Activated T-cell treated with anti-CD3 and anti-CD28 coated beads, Interleukin-2, amount 50 U/mL, for 72 hours (primary cell): ENCODE data around the gene MYO7B. TPM values are rescaled to one million over a fixed set of nuclear protein-coding genes. Genes with fewer than 3 reads are reported as not detected.
A peak's percentile ranks its signal among the peaks of the same experiment; 100 is the strongest.

Source experiments
- ATAC-seq, 2 donors: fragments of 150-1000 bp; cut with Tn5 transposase; replicated peaks in 1 of 2; 2 replicates each; pipeline ENCODE4 v1.10.0; 2021; ENCODE audit warnings: moderate library complexity in 2 of 2, mild to moderate bottlenecking in 1 of 2
- DNase-seq, 2 donors: peaks; one replicate each; pipeline ENCODE4 v3.0.0; 2021 to 2022; ENCODE audit warnings: mixed read lengths in 1 of 2
- H3K27ac Mint-ChIP-seq: one replicate; pipeline ENCODE4 v1.8.0; 2022; ENCODE audit warnings: mild to moderate bottlenecking, moderate library complexity, mixed read lengths
- H3K27me3 Mint-ChIP-seq: one replicate; pipeline ENCODE4 v1.8.0; 2022; ENCODE audit warnings: low read depth, mixed read lengths
- H3K36me3 Mint-ChIP-seq, 2 donors: one replicate each; pipeline ENCODE4 v1.8.0; 2022; ENCODE audit warnings: mixed read lengths in 2 of 2, mild to moderate bottlenecking in 1 of 2; ENCODE audit not compliant: insufficient read depth in 2 of 2
- H3K4me1 Mint-ChIP-seq: one replicate; pipeline ENCODE4 v1.8.0; 2022; ENCODE audit warnings: low read depth, mixed read lengths
- H3K4me3 Mint-ChIP-seq, 2 donors: one replicate each; pipeline ENCODE4 v1.8.0; 2022; ENCODE audit warnings: mild to moderate bottlenecking in 2 of 2, mixed read lengths in 2 of 2, moderate library complexity in 2 of 2
- H3K9me3 Mint-ChIP-seq, 2 donors: one replicate each; pipeline ENCODE4 v1.8.0; 2022; ENCODE audit warnings: mixed read lengths in 2 of 2
- total RNA-seq, 2 donors: library from RNA; stranded (reverse); gene quantifications; one replicate each; pipeline ENCODE4 v1.2.3, GENCODE V29; 2022

The MYO7B gene
- total RNA-seq, 2 donors from 2014 or later, result 0.50 to 0.79 TPM

DNA sequence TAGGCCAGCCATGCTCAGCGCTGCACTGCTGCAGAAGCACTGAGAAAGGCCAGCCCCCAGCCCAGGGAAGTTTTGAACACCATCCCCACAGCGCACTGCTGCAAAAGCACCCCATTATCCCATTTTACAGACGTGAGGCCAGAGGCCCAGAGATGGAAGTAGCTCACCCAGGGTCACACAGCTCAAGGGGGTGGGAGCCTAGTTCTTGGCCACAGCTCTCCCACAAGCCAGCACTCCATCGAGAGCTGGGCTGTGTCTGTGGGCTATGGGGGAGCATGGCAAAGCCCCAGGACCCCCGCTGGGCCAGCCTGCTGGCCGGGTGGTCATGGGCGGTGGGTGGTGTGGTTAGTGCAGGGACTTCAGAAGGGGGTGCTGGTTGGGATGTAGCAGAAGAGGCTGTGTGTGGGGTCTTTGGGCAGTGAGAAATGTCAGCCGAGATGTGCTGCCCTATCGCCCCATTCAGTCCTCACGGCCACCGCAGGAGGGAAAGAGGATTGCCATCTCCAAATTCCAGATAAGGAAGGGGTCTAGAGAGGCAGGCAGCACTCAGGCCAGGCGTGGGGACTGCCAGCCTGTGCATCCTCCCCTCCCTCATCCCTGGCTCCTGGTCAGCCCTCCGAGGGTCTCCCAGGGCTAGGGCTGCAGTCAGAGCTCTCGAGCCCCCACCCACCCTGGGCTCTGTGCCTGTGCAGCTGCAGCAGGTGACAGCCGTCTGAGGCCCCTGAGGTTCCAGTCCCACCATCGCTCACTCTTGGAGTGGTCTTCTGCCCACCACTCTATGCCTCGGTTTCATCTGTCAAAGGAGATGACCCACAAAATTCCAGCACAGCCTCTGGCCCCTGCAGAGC is 93.5 kb downstream of the MYO7B start:
- no peak for ATAC-seq
- Mint-ChIP-seq H3K27ac (no peak overlapping the region), H3K4me1 (peaks cover 14% of the 10 kb centered on the region), H3K27me3 (no peaks in the 10 kb centered on the region), H3K9me3 (no peaks in the 10 kb centered on the region), H3K4me3 (no peak overlapping the region), H3K36me3 (no peaks in the 10 kb centered on the region)
- no peak for DNase-seq

DNA sequence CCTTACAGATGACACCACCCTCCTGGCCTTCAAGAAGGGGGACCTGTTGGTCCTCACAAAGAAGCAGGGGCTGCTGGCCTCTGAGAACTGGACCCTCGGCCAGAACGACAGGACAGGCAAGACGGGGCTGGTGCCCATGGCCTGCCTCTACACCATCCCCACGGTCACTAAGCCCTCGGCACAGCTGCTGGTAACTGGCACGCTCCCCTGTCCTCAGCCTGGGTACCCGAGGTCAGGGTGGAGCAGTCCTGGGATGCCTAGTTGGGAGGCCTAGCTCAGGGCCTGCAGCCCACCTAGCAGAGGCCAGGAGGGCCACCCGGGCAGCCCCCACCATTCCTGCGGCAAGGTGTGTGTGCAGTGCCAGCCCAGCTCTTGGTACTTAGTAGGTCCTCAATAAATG is 94.2 kb downstream of the MYO7B start:
- Mint-ChIP-seq H3K4me1 (peaks cover 17% of the 10 kb centered on the region), H3K36me3 (no peaks in the 10 kb centered on the region), H3K4me3 (no peak overlapping the region), H3K9me3 (no peaks in the 10 kb centered on the region), H3K27ac (no peak overlapping the region), H3K27me3 (no peaks in the 10 kb centered on the region)
- ATAC-seq (no peak), DNase-seq (no peak)

DNA sequence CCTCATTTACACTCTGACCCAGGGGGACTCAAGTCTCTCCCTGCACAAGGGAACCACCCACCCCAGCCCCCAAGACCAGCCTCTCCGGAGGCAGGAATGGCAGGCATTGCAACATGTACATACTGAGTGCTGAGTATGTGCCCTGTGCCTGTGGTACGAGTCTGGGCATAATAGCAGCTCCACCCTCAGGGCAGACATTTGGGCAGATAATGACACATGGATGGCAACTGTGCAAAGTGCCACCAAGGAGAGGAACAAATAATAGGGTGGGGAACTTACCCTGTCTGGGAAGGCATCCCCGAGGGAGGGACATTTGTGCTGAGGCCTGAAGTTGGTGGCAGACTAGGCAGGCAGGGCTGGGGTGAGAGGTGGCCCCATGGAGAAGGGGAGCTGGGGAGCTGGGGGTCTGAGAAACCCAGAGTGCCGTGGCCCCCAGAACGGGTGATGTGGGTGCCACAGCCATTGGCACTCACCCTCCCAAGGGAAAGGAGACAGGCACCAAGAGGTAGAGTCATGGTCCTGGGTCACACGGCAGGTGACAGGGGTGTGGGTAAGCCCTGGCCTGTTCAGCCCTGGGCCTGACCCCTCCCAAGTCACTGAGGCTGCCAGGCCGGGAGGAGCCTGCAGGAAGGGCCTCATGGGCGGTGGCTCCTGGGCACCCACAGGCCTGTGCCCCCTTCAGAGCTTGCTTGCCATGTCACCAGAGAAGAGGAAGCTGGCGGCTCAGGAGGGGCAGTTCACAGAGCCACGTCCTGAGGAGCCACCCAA is 94.8 kb downstream of the MYO7B start:
- H3K27ac Mint-ChIP-seq, result no peak overlapping the region
- DNase-seq, result no peak
- ATAC-seq, result no peak
- no peak overlapping the region for H3K4me3 Mint-ChIP-seq
- peaks cover 24% of the 10 kb centered on the region for H3K4me1 Mint-ChIP-seq
- H3K36me3 Mint-ChIP-seq, result no peaks in the 10 kb centered on the region
- no peaks in the 10 kb centered on the region for H3K9me3 Mint-ChIP-seq
- H3K27me3 Mint-ChIP-seq, result no peaks in the 10 kb centered on the region

GRCh38 chr2:127630864-127631540 is 95.5 kb downstream of the MYO7B start:
- peaks cover 24% of the 10 kb centered on the region for H3K4me1 Mint-ChIP-seq
- H3K4me3 Mint-ChIP-seq, result no peak overlapping the region
- H3K27ac Mint-ChIP-seq, result no peak overlapping the region
- ATAC-seq, result no peak
- H3K27me3 Mint-ChIP-seq, result no peaks in the 10 kb centered on the region
- H3K9me3 Mint-ChIP-seq, result no peaks in the 10 kb centered on the region
- no peak for DNase-seq
- H3K36me3 Mint-ChIP-seq, result no peaks in the 10 kb centered on the region

DNA sequence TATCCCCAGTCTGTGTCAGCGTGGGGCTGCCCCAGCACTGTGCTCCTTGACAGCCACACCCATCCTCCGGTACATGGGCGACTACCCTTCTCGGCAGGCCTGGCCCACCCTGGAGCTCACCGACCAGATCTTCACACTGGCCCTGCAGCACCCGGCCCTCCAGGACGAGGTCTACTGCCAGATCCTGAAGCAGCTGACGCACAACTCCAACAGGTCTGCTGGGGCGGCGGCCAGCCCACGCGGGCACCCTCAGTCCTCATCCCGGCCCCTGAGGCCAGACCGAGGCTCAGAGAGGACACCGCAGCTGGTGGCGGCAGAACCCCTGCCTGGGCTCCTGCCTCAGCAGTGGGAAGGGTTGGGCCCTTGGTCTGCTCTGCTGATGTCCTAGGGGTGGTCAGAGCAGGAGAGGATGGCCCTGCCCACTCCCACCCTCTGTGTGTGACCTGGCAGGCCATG is 96.1 kb downstream of the MYO7B start:
- Mint-ChIP-seq H3K27ac (no peak overlapping the region), H3K9me3 (no peaks in the 10 kb centered on the region), H3K27me3 (no peaks in the 10 kb centered on the region), H3K4me1 (peaks cover 27% of the 10 kb centered on the region), H3K4me3 (no peak overlapping the region), H3K36me3 (no peaks in the 10 kb centered on the region)
- ATAC-seq (no peak), DNase-seq (no peak)

DNA sequence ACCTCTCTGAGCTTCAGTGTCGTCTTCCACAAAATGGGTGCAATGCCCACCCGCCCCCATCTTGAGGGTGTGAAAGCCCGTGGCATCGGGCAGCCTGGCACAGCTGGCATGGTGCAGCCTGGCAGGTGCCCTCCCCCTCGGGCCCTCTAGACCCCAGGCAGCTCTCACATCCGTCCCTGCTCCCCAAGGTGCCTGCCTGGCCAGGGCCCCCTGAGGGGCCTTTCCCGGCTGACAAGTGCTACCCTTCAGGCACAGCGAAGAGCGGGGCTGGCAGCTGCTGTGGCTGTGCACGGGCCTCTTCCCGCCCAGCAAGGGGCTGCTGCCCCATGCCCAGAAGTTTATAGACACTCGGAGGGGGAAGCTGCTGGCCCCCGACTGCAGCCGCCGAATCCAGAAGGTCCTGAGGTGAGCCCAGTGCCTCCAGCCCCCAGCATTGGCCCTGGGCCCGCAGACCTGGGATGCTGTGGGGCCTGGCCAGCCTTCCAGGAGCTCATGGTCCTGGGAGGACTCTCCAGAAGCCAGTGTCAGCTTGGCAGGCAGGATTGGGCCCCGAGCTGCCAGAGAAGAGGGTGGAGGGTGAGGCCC is 96.6 kb downstream of the MYO7B start:
- H3K27me3 Mint-ChIP-seq, result no peaks in the 10 kb centered on the region
- no peak overlapping the region for H3K27ac Mint-ChIP-seq
- H3K9me3 Mint-ChIP-seq, result no peaks in the 10 kb centered on the region
- no peak overlapping the region for H3K4me3 Mint-ChIP-seq
- no peak for DNase-seq
- no peaks in the 10 kb centered on the region for H3K36me3 Mint-ChIP-seq
- no peak for ATAC-seq
- H3K4me1 Mint-ChIP-seq, result peaks cover 32% of the 10 kb centered on the region

- H3K36me3 Mint-ChIP-seq, result no peaks in the 10 kb centered on the region
- no peak overlapping the region for H3K4me3 Mint-ChIP-seq
- peak in 1 of 2 donors; percentile 27 for DNase-seq
- peak; percentile 50 to 54 for ATAC-seq
- H3K4me1 Mint-ChIP-seq, result peaks cover 38% of the 10 kb centered on the region
- H3K27ac Mint-ChIP-seq, result no peak overlapping the region
- H3K27me3 Mint-ChIP-seq, result no peaks in the 10 kb centered on the region
- H3K9me3 Mint-ChIP-seq, result no peaks in the 10 kb centered on the region
These were observed 97.4 kb downstream of the MYO7B start for GRCh38 chr2:127632592-127633489.

DNA sequence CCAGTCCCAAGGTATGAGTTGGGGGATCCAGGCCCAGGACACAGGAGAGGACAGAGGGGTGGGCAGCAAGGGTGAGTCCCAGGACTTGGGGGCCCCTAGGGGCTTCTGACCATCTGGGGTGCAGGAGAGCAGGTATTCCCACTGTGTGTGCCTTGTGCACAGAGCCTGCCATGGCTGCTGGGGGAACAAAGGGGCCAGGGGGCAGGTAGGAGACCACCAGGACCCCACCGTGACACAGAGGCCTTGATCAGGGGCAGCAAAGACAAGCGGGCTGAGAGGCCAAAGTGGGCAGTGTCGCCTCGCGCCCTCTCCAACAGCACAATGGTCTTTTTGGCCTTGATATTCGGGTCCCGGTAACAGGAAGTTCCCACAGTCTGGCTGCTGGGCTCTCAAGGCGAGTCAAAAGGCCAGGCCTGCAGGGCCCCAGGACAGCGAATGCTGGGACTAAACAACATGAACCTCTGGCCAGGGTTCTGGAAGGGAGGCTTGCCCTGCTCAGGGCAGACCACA is 98.1 kb downstream of the MYO7B start:
- ATAC-seq (no peak), DNase-seq (no peak)
- Mint-ChIP-seq H3K27me3 (no peaks in the 10 kb centered on the region), H3K9me3 (no peaks in the 10 kb centered on the region), H3K36me3 (no peaks in the 10 kb centered on the region), H3K4me1 (peaks cover 43% of the 10 kb centered on the region), H3K27ac (no peak overlapping the region), H3K4me3 (no peak overlapping the region)

DNA sequence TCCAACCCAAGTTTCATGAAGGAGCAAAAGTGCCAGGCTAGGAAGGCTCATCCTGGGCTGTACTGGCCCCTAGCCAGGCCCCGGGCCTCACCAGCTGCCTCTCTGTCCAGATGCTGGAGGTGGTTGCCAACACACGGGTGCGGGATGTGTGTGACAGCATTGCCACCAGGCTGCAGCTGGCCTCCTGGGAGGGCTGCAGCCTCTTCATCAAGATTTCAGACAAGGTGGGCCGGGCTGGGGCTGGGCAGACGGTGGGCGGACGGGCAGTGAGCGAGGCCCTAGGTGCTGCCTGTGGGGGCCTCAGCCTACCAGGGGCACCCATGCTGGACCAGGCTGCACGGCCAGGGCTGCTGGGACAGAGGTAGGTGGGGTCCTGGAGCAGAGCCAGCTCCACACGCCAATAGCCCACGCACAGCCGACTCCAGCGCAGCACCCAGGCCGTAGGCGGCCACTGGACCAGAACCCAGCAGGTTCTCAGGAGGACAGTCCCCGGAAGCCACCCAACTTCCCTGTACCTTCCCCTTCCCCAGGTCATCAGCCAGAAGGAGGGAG is 98.7 kb downstream of the MYO7B start:
- Mint-ChIP-seq H3K27me3 (no peaks in the 10 kb centered on the region), H3K36me3 (no peaks in the 10 kb centered on the region), H3K27ac (no peak overlapping the region), H3K9me3 (no peaks in the 10 kb centered on the region), H3K4me3 (no peak overlapping the region), H3K4me1 (peaks cover 48% of the 10 kb centered on the region)
- no peak for DNase-seq
- no peak for ATAC-seq

DNA sequence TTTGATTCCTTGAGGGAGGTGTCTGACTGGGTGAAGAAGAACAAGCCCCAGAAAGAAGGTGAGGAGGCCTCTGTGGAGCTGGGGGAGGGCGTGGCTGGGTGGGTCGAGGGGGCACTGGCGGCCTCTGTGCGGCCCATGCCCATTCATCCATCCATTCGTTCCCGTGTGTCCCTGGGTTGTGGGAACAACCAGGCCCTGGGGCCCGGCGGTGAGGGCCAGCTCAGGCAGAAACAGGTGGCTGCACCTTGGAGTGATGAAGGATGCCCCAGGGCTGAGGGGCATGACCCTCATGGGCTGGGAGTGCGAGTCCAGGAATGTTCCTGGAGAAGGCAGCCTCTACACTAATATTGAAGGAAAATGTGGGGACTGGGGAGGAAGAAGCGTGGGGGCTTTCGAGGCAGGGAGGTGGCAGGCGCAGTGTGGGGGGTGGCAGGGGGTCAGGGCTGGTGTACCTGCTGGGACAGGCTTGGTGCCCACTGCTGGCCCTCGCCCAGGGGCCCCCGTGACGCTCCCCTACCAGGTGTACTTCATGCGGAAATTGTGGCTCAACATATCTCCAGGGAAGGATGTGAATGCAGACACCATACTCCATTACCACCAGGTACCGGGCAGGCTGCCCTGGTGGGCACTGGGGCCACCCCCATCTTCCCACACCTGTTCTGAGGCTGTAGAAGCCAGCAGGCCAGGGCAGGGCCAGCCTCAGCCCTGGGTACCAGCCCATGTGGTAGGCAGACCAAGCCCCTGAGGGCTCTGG is 99.3 kb downstream of the MYO7B start:
- Mint-ChIP-seq H3K9me3 (no peaks in the 10 kb centered on the region), H3K27me3 (no peaks in the 10 kb centered on the region), H3K36me3 (no peaks in the 10 kb centered on the region), H3K4me1 (peaks cover 53% of the 10 kb centered on the region), H3K27ac (no peak overlapping the region), H3K4me3 (no peak overlapping the region)
- DNase-seq, result no peak
- ATAC-seq, result no peak

DNA sequence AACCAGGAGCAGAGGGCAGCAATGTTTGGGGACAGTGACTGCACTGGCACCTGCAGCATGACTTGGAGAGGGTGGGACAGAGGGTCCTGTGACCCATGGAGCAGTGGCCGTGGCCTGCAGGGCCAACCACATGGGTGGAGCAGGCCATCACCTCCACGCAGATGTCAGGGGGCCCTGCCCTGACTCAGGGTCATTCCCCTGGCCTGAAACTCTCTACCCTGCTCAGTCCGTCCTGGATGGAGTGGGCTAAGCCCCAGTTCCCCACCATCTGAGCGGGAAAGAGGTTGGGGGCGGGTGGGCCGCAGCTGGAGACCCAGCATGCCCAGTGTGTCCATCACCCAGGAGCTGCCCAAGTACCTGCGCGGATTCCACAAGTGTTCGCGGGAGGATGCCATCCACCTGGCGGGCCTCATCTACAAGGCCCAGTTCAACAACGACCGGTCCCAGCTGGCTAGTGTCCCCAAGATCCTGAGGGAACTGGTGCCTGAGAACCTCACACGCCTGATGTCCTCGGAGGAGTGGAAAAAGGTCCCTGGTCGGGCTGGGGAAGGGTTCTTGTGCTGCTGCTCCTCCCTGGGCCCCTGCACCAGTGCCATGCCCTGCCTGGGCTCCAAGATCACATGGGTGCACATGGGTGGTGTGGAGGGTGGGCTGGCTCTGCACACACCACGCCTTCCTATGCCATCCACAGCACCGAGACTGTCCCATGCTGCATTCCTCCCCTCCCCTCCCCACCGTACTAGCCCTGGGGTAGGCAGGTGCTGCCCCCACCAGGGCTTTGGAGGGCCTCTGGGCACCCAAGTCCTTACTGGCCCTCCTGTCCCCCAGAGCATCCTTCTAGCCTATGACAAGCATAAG is 100.1 kb downstream of the MYO7B start:
- DNase-seq (no peak), ATAC-seq (no peak)
- Mint-ChIP-seq H3K27ac (no peak overlapping the region), H3K9me3 (no peaks in the 10 kb centered on the region), H3K27me3 (no peaks in the 10 kb centered on the region), H3K4me3 (no peak overlapping the region), H3K4me1 (peaks cover 59% of the 10 kb centered on the region), H3K36me3 (no peaks in the 10 kb centered on the region)
